ENCODE results near the gene PCSK1N.

- no peak for TF ChIP-seq POLR2AphosphoS5 (IDR thresholded peaks at IDR 0.05; ENCODE audit: low read depth, low read length)
- TF ChIP-seq POLR2A (IDR thresholded peaks at IDR 0.05; ENCODE audit: low read depth, low read length) = no peak
- no peak for TF ChIP-seq TAF1 (IDR thresholded peaks at IDR 0.05; ENCODE audit: borderline replicate concordance, low read depth, low read length)
Measured at GRCh38 chrX:48813644-48814043, 21.8 kb downstream of the PCSK1N start.

All from GM12892 (cell line).